H1 (cell line): ENCODE data around the gene MCC. TPM values are rescaled to one million over a fixed set of nuclear protein-coding genes. Genes with fewer than 3 reads are reported as not detected.

Experiments used
- CTCF ChIA-PET: fragments of 300-600 bp; sonication (Branson Sonifier 250); formaldehyde crosslinking; loops from one replicate; lab custom pipeline; 2021; ENCODE audit not compliant: partially characterized antibody; lab: Charles Lee
- POLR2A ChIA-PET: fragments of 300-600 bp; sonication (Branson Sonifier 250); formaldehyde crosslinking; loops from one replicate; lab custom pipeline; 2021; ENCODE audit warnings: inconsistent platforms; ENCODE audit not compliant: partially characterized antibody; lab: Charles Lee
- DNase-seq, 2 experiments: peaks; one replicate each; pipeline versions ENCODE4 v3.0.0 to v3.0.0-alpha.2; 2010 to 2022; ENCODE audit warnings: low spot score in 2 of 2, low read depth in 1 of 2, mixed read lengths in 1 of 2
- FAIRE-seq: peaks from 2 replicates; lab custom pipeline; 2011; peaks lifted over from hg19 to GRCh38; lab: Jason Lieb, UNC
- H2AFZ ChIP-seq: 2 replicates; pipeline ENCODE4 v1.8.1; 2012; ENCODE audit warnings: low read length, inconsistent platforms
- H2AK5ac ChIP-seq: 2 replicates; pipeline ENCODE4 v1.6.1; 2013; ENCODE audit warnings: low read depth, low read length
- H2BK120ac ChIP-seq: replicated peaks from 2 replicates; pipeline ENCODE3; 2013; ENCODE audit warnings: low read depth, low read length, inconsistent platforms
- H2BK12ac ChIP-seq: 2 replicates; pipeline ENCODE4 v1.6.1; 2013; ENCODE audit warnings: low read depth, low read length
- H2BK15ac ChIP-seq: 2 replicates; pipeline ENCODE4 v1.6.1; 2013; ENCODE audit warnings: low read length
- H2BK20ac ChIP-seq: 2 replicates; pipeline ENCODE4 v1.6.1; 2013; ENCODE audit warnings: low read length
- H2BK5ac ChIP-seq: 2 replicates; pipeline ENCODE4 v1.6.1; 2013; ENCODE audit warnings: low read depth, low read length
- H3K14ac ChIP-seq: 2 replicates; pipeline ENCODE4 v1.6.1; 2013; ENCODE audit warnings: inconsistent platforms; ENCODE audit not compliant: insufficient read length
- H3K18ac ChIP-seq: 2 replicates; pipeline ENCODE4 v1.6.1; 2013; ENCODE audit warnings: low read length; ENCODE audit errors: extremely low read depth
- H3K23ac ChIP-seq: 2 replicates; pipeline ENCODE4 v1.6.1; 2013; ENCODE audit warnings: inconsistent platforms; ENCODE audit not compliant: insufficient read length
- H3K23me2 ChIP-seq: 2 replicates; pipeline ENCODE4 v1.6.1; 2013; ENCODE audit warnings: low read depth, low read length
- H3K27ac ChIP-seq: 2 replicates; pipeline ENCODE4 v1.6.1; 2011; ENCODE audit warnings: low read depth, low read length, inconsistent platforms
- H3K27me3 ChIP-seq, 4 experiments: replicated peaks in 1 of 4; 1 replicate in 1 of 4; 2 replicates in 3 of 4; pipeline versions ENCODE4 v1.6.1 to v1.8.1; 2011 to 2013; ENCODE audit warnings: low read length in 3 of 4, mild to moderate bottlenecking in 3 of 4, inconsistent platforms in 2 of 4, mixed read lengths in 2 of 4, moderate library complexity in 1 of 4; ENCODE audit not compliant: control insufficient read depth in 3 of 4, insufficient read depth in 3 of 4; ENCODE audit errors: extremely low read depth in 1 of 4
- H3K36me3 ChIP-seq, 4 experiments: 2 replicates each; pipeline versions ENCODE4 v1.6.1 to v1.8.1; 2011 to 2013; ENCODE audit warnings: mild to moderate bottlenecking in 4 of 4, low read length in 3 of 4, moderate library complexity in 2 of 4, control low read depth in 1 of 4, inconsistent platforms in 1 of 4; ENCODE audit not compliant: insufficient read depth in 4 of 4, control insufficient read depth in 2 of 4
- H3K4ac ChIP-seq: replicated peaks from 2 replicates; pipeline ENCODE3; 2013; ENCODE audit warnings: low read length, low read depth, mixed read lengths, inconsistent platforms; ENCODE audit not compliant: insufficient read length
- H3K4me1 ChIP-seq, 4 experiments: replicated peaks in 1 of 4; 1 replicate in 1 of 4; 2 replicates in 3 of 4; pipeline versions ENCODE4 v1.6.1 to v1.8.1; 2011 to 2013; ENCODE audit warnings: low read length in 3 of 4, inconsistent platforms in 2 of 4, mixed read lengths in 1 of 4; ENCODE audit not compliant: insufficient read depth in 4 of 4, control insufficient read depth in 3 of 4
- H3K4me2 ChIP-seq, 2 experiments: 2 replicates each; pipeline versions ENCODE4 v1.6.1 to v1.8.1; 2011 to 2013; ENCODE audit warnings: low read depth in 2 of 2, low read length in 2 of 2, control low read depth in 1 of 2, inconsistent platforms in 1 of 2, mild to moderate bottlenecking in 1 of 2; ENCODE audit not compliant: insufficient read depth in 1 of 2
- H3K4me3 ChIP-seq, 4 experiments: fragments of 200-600, 300-600 bp in 1 of 4; sonication (generic), shearing (Covaris generic), sonication (Bioruptor Twin) in 1 of 4; 2 replicates each; pipeline versions ENCODE4 v1.5.1 to v1.8.1; 2011 to 2016; ENCODE audit warnings: low read length in 4 of 4, low read depth in 3 of 4, control low read depth in 2 of 4, inconsistent platforms in 2 of 4, mild to moderate bottlenecking in 2 of 4, mixed read lengths in 1 of 4, moderate library complexity in 1 of 4; ENCODE audit not compliant: insufficient read depth in 2 of 4; ENCODE audit errors: extremely low read depth in 1 of 4
- H3K56ac ChIP-seq: replicated peaks from 2 replicates; pipeline ENCODE3; 2013; ENCODE audit warnings: low read depth, mild to moderate bottlenecking, mixed read lengths, low read length, inconsistent platforms; ENCODE audit not compliant: insufficient read length
- H3K79me1 ChIP-seq: 2 replicates; pipeline ENCODE4 v1.6.1; 2013; ENCODE audit warnings: low read depth, low read length, control low read depth
- H3K79me2 ChIP-seq, 2 experiments: 2 replicates each; pipeline versions ENCODE4 v1.6.1 to v1.8.1; 2012 to 2013; ENCODE audit warnings: low read length in 2 of 2, mild to moderate bottlenecking in 2 of 2, inconsistent platforms in 1 of 2; ENCODE audit not compliant: insufficient read depth in 2 of 2, control insufficient read depth in 1 of 2
- H3K9ac ChIP-seq, 4 experiments: replicated peaks in 1 of 4; 1 replicate in 1 of 4; 2 replicates in 3 of 4; pipeline versions ENCODE4 v1.6.1 to v1.8.1; 2011 to 2013; ENCODE audit warnings: low read depth in 3 of 4, low read length in 3 of 4, control low read depth in 2 of 4, mild to moderate bottlenecking in 2 of 4, moderate library complexity in 2 of 4, inconsistent platforms in 1 of 4; ENCODE audit errors: extremely low read depth in 1 of 4
- H3K9me3 ChIP-seq, 2 experiments: 2 replicates each; pipeline versions ENCODE4 v1.6.1 to v1.8.1; 2012 to 2013; ENCODE audit warnings: mild to moderate bottlenecking in 2 of 2, moderate library complexity in 2 of 2, control low read depth in 1 of 2, inconsistent platforms in 1 of 2, low read depth in 1 of 2, low read length in 1 of 2, mixed read lengths in 1 of 2; ENCODE audit not compliant: insufficient read depth in 2 of 2
- H4K20me1 ChIP-seq, 2 experiments: replicated peaks in 1 of 2; 2 replicates each; pipeline versions ENCODE3 to v1.8.1; 2011 to 2013; ENCODE audit warnings: inconsistent platforms in 2 of 2, low read length in 2 of 2, mild to moderate bottlenecking in 1 of 2; ENCODE audit not compliant: insufficient read depth in 2 of 2, control insufficient read depth in 1 of 2
- H4K5ac ChIP-seq: 2 replicates; pipeline ENCODE4 v1.6.1; 2013; ENCODE audit warnings: low read length, low read depth, mixed read lengths, inconsistent platforms; ENCODE audit not compliant: insufficient read length
- H4K8ac ChIP-seq: 2 replicates; pipeline ENCODE4 v1.8.0; 2013; ENCODE audit warnings: mild to moderate bottlenecking, moderate library complexity, low read length, inconsistent platforms; ENCODE audit not compliant: insufficient read depth; ENCODE audit errors: extremely low read depth
- H4K91ac ChIP-seq: replicated peaks from 2 replicates; pipeline ENCODE3; 2013; ENCODE audit warnings: low read length, mixed read lengths, inconsistent platforms; ENCODE audit not compliant: insufficient read length
- CREB1 ChIP-seq: IDR thresholded peaks from 2 replicates; pipeline ENCODE4 v1.6.1; 2012; ENCODE audit warnings: inconsistent platforms
- GABPA ChIP-seq: IDR thresholded peaks from 2 replicates; pipeline ENCODE4 v1.6.1; 2011; ENCODE audit warnings: mild to moderate bottlenecking, low read length, moderate library complexity, borderline replicate concordance; ENCODE audit not compliant: insufficient read depth
- JUND ChIP-seq: IDR thresholded peaks from 2 replicates; pipeline ENCODE4 v1.6.1; 2011; ENCODE audit warnings: mild to moderate bottlenecking, improper control_type of control experiment, low read length
- RNF2 ChIP-seq: fragments of 200-900, 300-1000 bp; sonication (generic); IDR thresholded peaks from 2 replicates; pipeline ENCODE4 v1.7.1; 2016; ENCODE audit warnings: borderline replicate concordance, low read depth, mild to moderate bottlenecking, antibody characterized with exemption, low read length; ENCODE audit not compliant: poor library complexity, severe bottlenecking; ENCODE audit errors: missing control alignments
- TAF1 ChIP-seq: IDR thresholded peaks from 2 replicates; pipeline ENCODE4 v1.6.1; 2011; ENCODE audit warnings: mild to moderate bottlenecking, low read depth, low read length
- WGBS, 2 experiments: shearing (Covaris generic) in 1 of 2; methylation state at CpG; one replicate each; pipeline versions ENCODE4 v1.1.6 to v1.1.7; 2013 to 2015; ENCODE audit warnings: low lambda C conversion rate in 2 of 2, mixed read lengths in 2 of 2, inconsistent platforms in 1 of 2, low coverage in 1 of 2, missing lambda C conversion rate in 1 of 2; ENCODE audit not compliant: insufficient replicate concordance in 2 of 2, insufficient coverage in 1 of 2, insufficient read length in 1 of 2; ENCODE audit errors: extremely low coverage in 1 of 2, missing lambda C conversion rate in 1 of 2; 5-methylcytosine and 5-hydroxymethylcytosine counted together
- polyA plus RNA-seq, 7 experiments: library from polyadenylated mRNA; depleted of rRNA in 3 of 7; stranded (reverse) in 5 of 7; unstranded in 2 of 7; fragments of >200 nt in 5 of 7; fragments of 200-250 nt in 2 of 7; gene quantifications; 1 replicate in 5 of 7; 2 replicates in 1 of 7; 4 replicates in 1 of 7; pipeline versions ENCODE4 v1.2.1 to v1.2.3, GENCODE V29; 2011 to 2013; ENCODE audit warnings: missing spikeins in 2 of 7, mixed read lengths in 2 of 7
- total RNA-seq: library from RNA; stranded (reverse); fragmentation: NEBNext Ultra II Directional; extraction: Animal tissue kit (Norgen Biotek cat#: 25700); gene quantifications from 2 replicates; pipeline ENCODE4 v1.2.1, GENCODE V29; 2021

Gene MCC
- total and polyA plus RNA-seq, 2 of the 8 experiments (the other 6 are each of a cell fraction or from before 2014, with no cell fraction given) = 2.6 to 18.3 TPM

GRCh38 chr5:113390224-113390623 is 98.0 kb downstream of the MCC start:
- H3K4me2 ChIP-seq = no peak overlapping the region
- no peak overlapping the region for H4K5ac ChIP-seq
- H3K23me2 ChIP-seq = no peaks in the 10 kb centered on the region
- POLR2A ChIA-PET = no interaction called here
- no peak overlapping the region for H3K18ac ChIP-seq
- no peaks in the 10 kb centered on the region for H3K4me1 ChIP-seq
- no peaks in the 10 kb centered on the region for H4K20me1 ChIP-seq
- H3K9me3 ChIP-seq = no peaks in the 10 kb centered on the region
- no peak overlapping the region for H2BK20ac ChIP-seq
- no peaks in the 10 kb centered on the region for H3K27me3 ChIP-seq
- no peak overlapping the region for H3K56ac ChIP-seq
- no peak overlapping the region for H2AFZ ChIP-seq
- H4K91ac ChIP-seq = no peak overlapping the region
- FAIRE-seq = no peak
- TF ChIP-seq GABPA = no peak
- no peak for TF ChIP-seq CREB1
- no peak for TF ChIP-seq TAF1
- TF ChIP-seq RNF2 = no peak
- no peak for TF ChIP-seq JUND
- H3K4ac ChIP-seq = no peak overlapping the region
- H2BK120ac ChIP-seq = no peak overlapping the region
- DNase-seq = no peak
- H3K23ac ChIP-seq = no peak overlapping the region
- no peak overlapping the region for H3K27ac ChIP-seq
- H2AK5ac ChIP-seq = no peak overlapping the region
- 93% methylated on average over 1 of the region's 1 CpG; no CpG with 5 or more reads in 1 of the 2 experiments for WGBS, 2 experiments
- no peak overlapping the region for H4K8ac ChIP-seq
- H3K36me3 ChIP-seq = no peaks in the 10 kb centered on the region
- CTCF ChIA-PET = interaction anchor here (0.8 to 6.0 kb wide), 4 partner anchors 8 to 347 kb away, joined by 3 to 47 read pairs (median 4); no protein-coding TSS in a partner anchor
- no peak overlapping the region for H3K9ac ChIP-seq
- H3K79me2 ChIP-seq = no peaks in the 10 kb centered on the region
- no peaks in the 10 kb centered on the region for H3K79me1 ChIP-seq
- H3K4me3 ChIP-seq = no peak overlapping the region
- H2BK15ac ChIP-seq = no peak overlapping the region
- H2BK12ac ChIP-seq = no peak overlapping the region
- H2BK5ac ChIP-seq = no peak overlapping the region
- no peak overlapping the region for H3K14ac ChIP-seq
